Measurements from ENCODE around the gene PACRG.

DNA sequence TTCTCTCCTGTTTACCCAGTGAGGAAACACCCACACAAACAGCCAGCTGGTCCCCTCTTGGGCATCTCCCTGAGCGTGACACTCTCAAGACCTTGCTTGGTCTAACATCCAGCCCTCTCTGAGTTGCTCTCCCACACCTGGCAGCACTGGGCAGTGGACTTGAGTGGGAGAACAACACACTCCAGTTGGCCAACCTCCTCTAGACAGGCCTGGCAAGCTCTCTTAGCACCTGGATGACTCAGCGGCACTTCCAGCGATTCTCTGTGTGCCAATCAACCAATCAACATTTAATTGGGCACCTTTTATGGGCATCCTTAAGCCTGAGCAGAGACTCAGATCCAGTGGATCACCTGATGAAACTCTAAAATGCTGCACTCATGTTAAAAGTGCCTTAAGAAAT lies 610.2 kb downstream of the PACRG start:
- TF ChIP-seq PAX8 (CRISPR knock-in tag; IDR thresholded peaks at IDR 0.05; ENCODE audit: borderline replicate concordance) (no peak), MAZ (IDR thresholded peaks at IDR 0.05; ENCODE audit: borderline replicate concordance, low read depth, low read length) (no peak), MAZ (CRISPR knock-in tag; IDR thresholded peaks at IDR 0.05; ENCODE audit: low read depth) (no peak), TRIM24 (CRISPR knock-in tag; IDR thresholded peaks at IDR 0.05) (no peak), ATM (IDR thresholded peaks at IDR 0.05; ENCODE audit: borderline replicate concordance) (no peak), ZNF24 (IDR thresholded peaks at IDR 0.05) (no peak), ZNF550 (CRISPR knock-in tag; IDR thresholded peaks at IDR 0.05; ENCODE audit: borderline replicate concordance) (no peak)
- TF ChIP-seq, protein P1, sequence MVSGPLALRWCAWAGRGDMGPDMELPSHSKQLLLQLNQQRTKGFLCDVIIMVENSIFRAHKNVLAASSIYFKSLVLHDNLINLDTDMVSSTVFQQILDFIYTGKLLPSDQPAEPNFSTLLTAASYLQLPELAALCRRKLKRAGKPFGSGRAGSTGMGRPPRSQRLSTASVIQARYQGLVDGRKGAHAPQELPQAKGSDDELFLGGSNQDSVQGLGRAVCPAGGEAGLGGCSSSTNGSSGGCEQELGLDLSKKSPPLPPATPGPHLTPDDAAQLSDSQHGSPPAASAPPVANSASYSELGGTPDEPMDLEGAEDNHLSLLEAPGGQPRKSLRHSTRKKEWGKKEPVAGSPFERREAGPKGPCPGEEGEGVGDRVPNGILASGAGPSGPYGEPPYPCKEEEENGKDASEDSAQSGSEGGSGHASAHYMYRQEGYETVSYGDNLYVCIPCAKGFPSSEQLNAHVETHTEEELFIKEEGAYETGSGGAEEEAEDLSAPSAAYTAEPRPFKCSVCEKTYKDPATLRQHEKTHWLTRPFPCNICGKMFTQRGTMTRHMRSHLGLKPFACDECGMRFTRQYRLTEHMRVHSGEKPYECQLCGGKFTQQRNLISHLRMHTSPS (CRISPR knock-in tag; IDR thresholded peaks at IDR 0.05; ENCODE audit: low read depth), result no peak
- TF ChIP-seq, protein P2, sequence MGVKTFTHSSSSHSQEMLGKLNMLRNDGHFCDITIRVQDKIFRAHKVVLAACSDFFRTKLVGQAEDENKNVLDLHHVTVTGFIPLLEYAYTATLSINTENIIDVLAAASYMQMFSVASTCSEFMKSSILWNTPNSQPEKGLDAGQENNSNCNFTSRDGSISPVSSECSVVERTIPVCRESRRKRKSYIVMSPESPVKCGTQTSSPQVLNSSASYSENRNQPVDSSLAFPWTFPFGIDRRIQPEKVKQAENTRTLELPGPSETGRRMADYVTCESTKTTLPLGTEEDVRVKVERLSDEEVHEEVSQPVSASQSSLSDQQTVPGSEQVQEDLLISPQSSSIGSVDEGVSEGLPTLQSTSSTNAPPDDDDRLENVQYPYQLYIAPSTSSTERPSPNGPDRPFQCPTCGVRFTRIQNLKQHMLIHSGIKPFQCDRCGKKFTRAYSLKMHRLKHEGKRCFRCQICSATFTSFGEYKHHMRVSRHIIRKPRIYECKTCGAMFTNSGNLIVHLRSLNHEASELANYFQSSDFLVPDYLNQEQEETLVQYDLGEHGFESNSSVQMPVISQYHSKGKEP (CRISPR knock-in tag; IDR thresholded peaks at IDR 0.05), result no peak
